HepG2 (cell line): ENCODE measurements around the gene SPTBN4. TPM values are rescaled to one million over a fixed set of nuclear protein-coding genes. Genes with fewer than 3 reads are reported as not detected.

ENCODE experiments used
- ARID4A ChIP-seq: sonication (generic); formaldehyde crosslinking; IDR thresholded peaks from 2 replicates; pipeline ENCODE4 v1.5.0; 2020; ENCODE audit warnings: mild to moderate bottlenecking, missing genetic modification reagents, borderline replicate concordance
- DRAP1 ChIP-seq: IDR thresholded peaks from 2 replicates; pipeline ENCODE4 v1.6.1; 2016; ENCODE audit warnings: missing genetic modification reagents, missing compliant biosample characterization
- GABPB1 ChIP-seq: IDR thresholded peaks from 2 replicates; pipeline ENCODE4 v1.6.1; 2016; ENCODE audit warnings: mild to moderate bottlenecking, missing genetic modification reagents, moderate library complexity, missing compliant biosample characterization
- HCFC1 ChIP-seq: fragments of 150-350 bp; IDR thresholded peaks from 2 replicates; pipeline ENCODE4 v1.6.1; 2014; ENCODE audit warnings: low read depth, low read length
- HNRNPLL ChIP-seq: fragments of 200-400 bp; formaldehyde crosslinking; IDR thresholded peaks from 2 replicates; pipeline ENCODE4 v1.6.1; 2017; ENCODE audit warnings: mild to moderate bottlenecking, low read depth, low read length; ENCODE audit not compliant: poor library complexity, severe bottlenecking
- MAX ChIP-seq: IDR thresholded peaks from 2 replicates; pipeline ENCODE4 v1.6.1; 2012; ENCODE audit warnings: inconsistent platforms
- NFYC ChIP-seq: IDR thresholded peaks from 2 replicates; pipeline ENCODE4 v1.6.1; 2016; ENCODE audit warnings: missing genetic modification reagents, missing compliant biosample characterization
- PATZ1 ChIP-seq: sonication (generic); formaldehyde crosslinking; IDR thresholded peaks from 2 replicates; pipeline ENCODE4 v1.4.0; 2020; ENCODE audit warnings: missing genetic modification reagents
- RNF2 ChIP-seq: fragments of 450-650 bp; conservative IDR thresholded peaks from 2 replicates; pipeline ENCODE4 v1.6.1; 2016; ENCODE audit warnings: low read depth
- SAP130 ChIP-seq: IDR thresholded peaks from 2 replicates; pipeline ENCODE4 v1.6.1; 2016; ENCODE audit warnings: low read depth
- TFDP1 ChIP-seq: IDR thresholded peaks from 2 replicates; pipeline ENCODE4 v1.6.1; 2016; ENCODE audit warnings: missing compliant biosample characterization, missing genetic modification reagents, borderline replicate concordance
- ZGPAT ChIP-seq: IDR thresholded peaks from 2 replicates; pipeline ENCODE4 v1.6.1; 2016; ENCODE audit warnings: mild to moderate bottlenecking
- ZNF777 ChIP-seq: sonication (generic); formaldehyde crosslinking; IDR thresholded peaks from 2 replicates; pipeline ENCODE4 v1.4.0; 2020; ENCODE audit warnings: missing genetic modification reagents
- ZNF841 ChIP-seq: sonication (generic); formaldehyde crosslinking; IDR thresholded peaks from 2 replicates; pipeline ENCODE4 v1.8.1; 2023; ENCODE audit warnings: missing genetic modification reagents, borderline replicate concordance
- polyA plus RNA-seq, 8 experiments: library from polyadenylated mRNA; depleted of rRNA in 3 of 8; stranded (reverse) in 7 of 8; unstranded in 1 of 8; fragments of >200 nt; fragmentation: Illumina TruSeq in 4 of 8; extraction: Trizol in 4 of 8; gene quantifications; 2 replicates each; pipeline versions ENCODE4 v1.2.1 to v1.2.3, GENCODE V29; 2011 to 2016; ENCODE audit warnings: low read depth in 4 of 8, missing spikeins in 1 of 8, mixed read lengths in 1 of 8; ENCODE audit not compliant: insufficient read depth in 1 of 8
- total RNA-seq, 5 experiments: library from RNA; depleted of rRNA; stranded (reverse); fragments of >200 nt; fragmentation: Illumina TruSeq; extraction: Trizol; gene quantifications; 2 replicates each; pipeline ENCODE4 v1.2.3, GENCODE V29; 2016; ENCODE audit warnings: low read depth in 1 of 5

SPTBN4 gene
- total and polyA plus RNA-seq, 2 of the 13 experiments (the other 11 are each of a cell fraction or from before 2014, with no cell fraction given), result 0.11 TPM

- TF ChIP-seq ZGPAT, result no peak
- TF ChIP-seq HNRNPLL, result peak; percentile 38
- peak; percentile 72 for TF ChIP-seq PATZ1 (CRISPR knock-in tag)
- peak; percentile 60; the same call in 1 of the 2 replicates for TF ChIP-seq TFDP1 (CRISPR knock-in tag)
- peak; percentile 66 for TF ChIP-seq RNF2
- 0 out of 2 replicates have a peak, but pooled peaks have one; percentile 5 for TF ChIP-seq HCFC1
- TF ChIP-seq SAP130 (CRISPR knock-in tag), result peak; percentile 70
- TF ChIP-seq NFYC, result peak; percentile 62; the same call in 1 of the 2 replicates
- peak; percentile 55; the same call in 1 of the 2 replicates for TF ChIP-seq GABPB1 (CRISPR knock-in tag)
- no peak for TF ChIP-seq ZNF841 (CRISPR knock-in tag)
- peak; percentile 44; the same call in 1 of the 2 replicates for TF ChIP-seq ARID4A (CRISPR knock-in tag)
- TF ChIP-seq ZNF777 (CRISPR knock-in tag), result peak; percentile 80
- peak; percentile 43; the same call in 1 of the 2 replicates for TF ChIP-seq DRAP1 (CRISPR knock-in tag)
- TF ChIP-seq MAX, result peak; percentile 69
These were observed 103.7 kb downstream of the SPTBN4 start (continued) for GRCh38 chr19:40570313-40571004.
